PFSK-1 (cell line): ENCODE data around the gene RAD51B.

ENCODE experiments used
- FOXP2 ChIP-seq: optimal IDR thresholded peaks from 2 replicates; pipeline ENCODE3; 2011; ENCODE audit warnings: borderline replicate concordance, control low read depth, inconsistent platforms; ENCODE audit not compliant: insufficient read depth; ENCODE audit errors: extremely low read length, extremely low read depth
- POLR2AphosphoS5 ChIP-seq: IDR thresholded peaks from 2 replicates; pipeline ENCODE4 v1.6.1; 2012; ENCODE audit warnings: low read depth, mild to moderate bottlenecking, control low read depth, low read length, moderate library complexity
- SIN3A ChIP-seq: IDR thresholded peaks from 2 replicates; pipeline ENCODE4 v1.6.1; 2012; ENCODE audit warnings: mild to moderate bottlenecking, low read length, moderate library complexity, borderline replicate concordance; ENCODE audit not compliant: insufficient read depth
- TAF1 ChIP-seq: IDR thresholded peaks from 2 replicates; pipeline ENCODE4 v1.6.1; 2012; ENCODE audit warnings: low read length, control low read depth, borderline replicate concordance; ENCODE audit not compliant: insufficient read depth
- TF ChIP-seq, protein P1 (sequence below), 2 experiments: IDR thresholded peaks; 2 replicates each; pipeline versions ENCODE4 v1.6.1 to v1.8.0; 2011 to 2012; ENCODE audit warnings: low read depth in 2 of 2, low read length in 2 of 2, control low read depth in 1 of 2, inconsistent platforms in 1 of 2, mild to moderate bottlenecking in 1 of 2, moderate library complexity in 1 of 2; ENCODE audit not compliant: insufficient read depth in 1 of 2

Gene RAD51B

DNA sequence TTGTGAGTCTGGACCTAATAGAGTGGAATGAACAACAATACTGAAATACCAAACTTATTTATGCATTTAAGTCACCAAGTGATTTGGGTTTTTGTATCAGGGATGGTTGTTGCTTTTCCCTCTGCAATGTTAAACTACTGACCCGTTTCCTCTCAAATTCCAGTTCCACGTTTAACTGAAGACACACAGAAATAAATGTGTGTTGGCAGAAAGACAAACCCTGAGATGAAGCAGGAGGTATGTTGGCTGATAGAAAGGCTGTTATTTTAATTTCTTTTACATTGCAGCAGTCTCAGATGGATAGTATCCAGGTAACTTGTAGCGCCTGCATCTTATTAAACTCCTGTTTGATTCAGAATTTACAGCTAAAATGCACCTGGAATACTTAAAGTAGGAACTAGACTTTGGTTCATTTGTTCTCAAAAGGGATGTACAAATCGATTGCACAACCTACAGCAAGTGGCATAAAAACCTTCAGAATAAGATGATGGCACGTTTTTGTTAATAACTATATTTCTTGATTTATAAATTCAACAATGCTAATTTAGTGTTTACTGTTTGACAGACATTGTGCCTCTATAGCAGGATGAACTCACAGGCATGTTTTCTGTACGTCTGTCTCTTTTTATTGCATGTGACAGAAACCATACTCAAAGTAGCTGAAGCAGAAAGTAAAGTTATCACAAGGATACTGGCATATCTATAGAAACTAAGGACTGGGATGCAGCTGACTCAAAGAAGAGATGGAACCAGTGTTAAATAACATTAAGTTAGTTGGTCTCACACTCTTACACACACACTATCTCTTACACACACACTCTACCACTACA is 567.6 kb downstream of the RAD51B start:
- no peak for TF ChIP-seq FOXP2
- TF ChIP-seq TAF1 = no peak
- no peak for TF ChIP-seq POLR2AphosphoS5
- TF ChIP-seq, protein P1, sequence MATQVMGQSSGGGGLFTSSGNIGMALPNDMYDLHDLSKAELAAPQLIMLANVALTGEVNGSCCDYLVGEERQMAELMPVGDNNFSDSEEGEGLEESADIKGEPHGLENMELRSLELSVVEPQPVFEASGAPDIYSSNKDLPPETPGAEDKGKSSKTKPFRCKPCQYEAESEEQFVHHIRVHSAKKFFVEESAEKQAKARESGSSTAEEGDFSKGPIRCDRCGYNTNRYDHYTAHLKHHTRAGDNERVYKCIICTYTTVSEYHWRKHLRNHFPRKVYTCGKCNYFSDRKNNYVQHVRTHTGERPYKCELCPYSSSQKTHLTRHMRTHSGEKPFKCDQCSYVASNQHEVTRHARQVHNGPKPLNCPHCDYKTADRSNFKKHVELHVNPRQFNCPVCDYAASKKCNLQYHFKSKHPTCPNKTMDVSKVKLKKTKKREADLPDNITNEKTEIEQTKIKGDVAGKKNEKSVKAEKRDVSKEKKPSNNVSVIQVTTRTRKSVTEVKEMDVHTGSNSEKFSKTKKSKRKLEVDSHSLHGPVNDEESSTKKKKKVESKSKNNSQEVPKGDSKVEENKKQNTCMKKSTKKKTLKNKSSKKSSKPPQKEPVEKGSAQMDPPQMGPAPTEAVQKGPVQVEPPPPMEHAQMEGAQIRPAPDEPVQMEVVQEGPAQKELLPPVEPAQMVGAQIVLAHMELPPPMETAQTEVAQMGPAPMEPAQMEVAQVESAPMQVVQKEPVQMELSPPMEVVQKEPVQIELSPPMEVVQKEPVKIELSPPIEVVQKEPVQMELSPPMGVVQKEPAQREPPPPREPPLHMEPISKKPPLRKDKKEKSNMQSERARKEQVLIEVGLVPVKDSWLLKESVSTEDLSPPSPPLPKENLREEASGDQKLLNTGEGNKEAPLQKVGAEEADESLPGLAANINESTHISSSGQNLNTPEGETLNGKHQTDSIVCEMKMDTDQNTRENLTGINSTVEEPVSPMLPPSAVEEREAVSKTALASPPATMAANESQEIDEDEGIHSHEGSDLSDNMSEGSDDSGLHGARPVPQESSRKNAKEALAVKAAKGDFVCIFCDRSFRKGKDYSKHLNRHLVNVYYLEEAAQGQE (IDR thresholded peaks at IDR 0.05; ENCODE audit: insufficient read depth in 1 of 2, low read depth in 2 of 2, low read length in 2 of 2) = no peak
- no peak for TF ChIP-seq SIN3A

DNA sequence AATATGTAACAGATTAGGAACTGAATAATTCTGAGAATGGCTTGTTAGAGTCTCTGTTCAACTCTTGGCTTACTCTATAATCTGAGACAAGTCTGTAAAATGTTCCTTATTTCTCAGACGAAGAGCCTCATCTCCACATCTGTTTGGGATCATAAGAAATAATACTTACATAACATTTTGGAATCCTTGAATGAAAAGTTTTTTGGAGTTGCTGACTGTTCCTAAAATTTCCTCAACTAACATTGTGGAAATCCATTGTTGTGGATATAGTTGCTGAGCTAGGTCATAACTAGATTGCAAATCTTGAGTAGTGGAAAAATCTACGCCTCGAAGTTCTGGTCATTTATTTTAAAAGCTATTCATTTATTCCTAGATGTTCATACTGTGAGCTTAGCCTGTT is 570.4 kb downstream of the RAD51B start:
- TF ChIP-seq SIN3A (no peak), FOXP2 (no peak), POLR2AphosphoS5 (no peak), TAF1 (no peak)
- TF ChIP-seq, protein P1 (IDR thresholded peaks at IDR 0.05; ENCODE audit: insufficient read depth in 1 of 2, low read depth in 2 of 2, low read length in 2 of 2) = no peak

DNA sequence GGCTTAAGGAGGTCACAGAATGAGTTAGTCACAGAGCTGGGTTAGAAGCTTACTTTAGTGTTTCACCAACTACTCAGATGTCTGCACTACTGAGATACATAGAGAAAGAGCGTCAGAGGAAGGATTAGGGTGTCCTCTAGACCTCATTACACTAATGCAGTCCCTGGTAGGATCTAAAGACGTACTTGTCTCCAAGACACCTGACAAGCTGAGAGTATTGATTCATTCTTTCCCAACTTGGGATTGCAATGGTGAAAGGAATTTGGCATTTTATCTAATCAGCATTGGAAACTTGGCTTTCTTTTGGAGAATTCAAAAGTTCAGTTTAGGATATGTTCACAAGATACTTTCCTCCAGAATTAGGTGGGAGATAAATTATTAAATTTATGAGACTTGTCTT is 571.2 kb downstream of the RAD51B start:
- no peak for TF ChIP-seq SIN3A
- TF ChIP-seq, protein P1 (IDR thresholded peaks at IDR 0.05; ENCODE audit: insufficient read depth in 1 of 2, low read depth in 2 of 2, low read length in 2 of 2) = no peak
- TF ChIP-seq POLR2AphosphoS5 = no peak
- no peak for TF ChIP-seq FOXP2
- no peak for TF ChIP-seq TAF1

DNA sequence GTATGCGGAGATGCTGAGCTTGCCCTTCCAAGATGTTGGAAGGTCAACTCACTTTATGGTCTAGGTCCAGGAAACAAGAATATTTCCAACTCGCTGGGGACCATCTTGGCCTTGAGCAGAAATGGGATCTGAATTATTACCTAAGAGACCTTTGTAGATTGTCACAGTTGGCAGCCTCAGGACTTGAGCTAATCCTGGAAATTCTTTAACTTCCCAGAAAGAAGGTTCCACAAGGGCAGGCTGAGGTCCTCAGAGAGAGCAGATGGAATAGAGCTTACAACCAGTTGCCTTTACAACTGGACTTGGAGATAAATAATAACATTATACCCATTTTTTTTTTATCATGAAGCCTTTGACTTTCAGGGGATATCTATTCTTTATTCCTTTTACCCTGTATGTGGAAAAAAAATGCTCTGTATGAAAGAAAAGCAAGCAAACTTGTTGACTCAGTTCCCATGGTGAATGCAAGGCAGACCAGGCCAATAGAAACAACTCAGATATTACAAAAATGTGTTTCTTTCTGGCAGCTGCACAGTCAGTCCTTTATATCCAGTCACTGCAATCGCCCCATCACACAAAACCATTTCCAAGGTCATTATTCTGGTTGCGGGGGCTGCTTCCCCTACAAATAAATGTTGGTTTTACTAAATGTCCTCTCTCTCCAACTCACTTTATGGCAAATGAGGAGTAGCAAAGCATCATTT is 571.9 kb downstream of the RAD51B start:
- TF ChIP-seq SIN3A = no peak
- no peak for TF ChIP-seq TAF1
- TF ChIP-seq FOXP2 = no peak
- TF ChIP-seq, protein P1 (IDR thresholded peaks at IDR 0.05; ENCODE audit: insufficient read depth in 1 of 2, low read depth in 2 of 2, low read length in 2 of 2) = no peak
- TF ChIP-seq POLR2AphosphoS5 = no peak
